ENCODE data around the gene TCF4. TPM values are rescaled to one million over a fixed set of nuclear protein-coding genes. Genes with fewer than 3 reads are reported as not detected.

TCF4 gene
- total and polyA plus RNA-seq, 4 donors = 4.3 to 15.3 (median 11.5) TPM

DNA sequence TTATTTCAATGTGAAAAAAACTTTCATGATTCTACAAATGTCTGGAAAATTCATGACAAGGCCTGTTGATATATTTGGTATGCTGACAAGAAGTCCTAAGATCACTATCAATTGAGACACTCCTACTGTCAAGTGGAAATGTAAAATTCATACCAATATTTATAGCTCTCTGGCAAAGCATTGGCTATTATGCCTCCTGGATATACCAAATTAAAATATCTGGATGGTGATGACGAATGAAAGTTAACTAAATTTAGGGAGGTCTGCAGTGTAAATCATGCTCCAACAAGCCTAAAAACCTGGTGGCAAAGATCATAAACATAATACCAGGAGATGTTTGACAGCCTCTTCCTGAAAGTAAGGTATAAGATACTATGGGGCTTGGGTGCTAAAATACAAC, 41.1 kb upstream of the TCF4 start (continued):
- TF ChIP-seq, protein P1, sequence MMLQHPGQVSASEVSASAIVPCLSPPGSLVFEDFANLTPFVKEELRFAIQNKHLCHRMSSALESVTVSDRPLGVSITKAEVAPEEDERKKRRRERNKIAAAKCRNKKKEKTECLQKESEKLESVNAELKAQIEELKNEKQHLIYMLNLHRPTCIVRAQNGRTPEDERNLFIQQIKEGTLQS (IDR thresholded peaks at IDR 0.05) = no peak
- TF ChIP-seq YY1 (IDR thresholded peaks at IDR 0.05) (no peak), TAF1 (conservative IDR thresholded peaks at IDR 0.05) (no peak)

DNA sequence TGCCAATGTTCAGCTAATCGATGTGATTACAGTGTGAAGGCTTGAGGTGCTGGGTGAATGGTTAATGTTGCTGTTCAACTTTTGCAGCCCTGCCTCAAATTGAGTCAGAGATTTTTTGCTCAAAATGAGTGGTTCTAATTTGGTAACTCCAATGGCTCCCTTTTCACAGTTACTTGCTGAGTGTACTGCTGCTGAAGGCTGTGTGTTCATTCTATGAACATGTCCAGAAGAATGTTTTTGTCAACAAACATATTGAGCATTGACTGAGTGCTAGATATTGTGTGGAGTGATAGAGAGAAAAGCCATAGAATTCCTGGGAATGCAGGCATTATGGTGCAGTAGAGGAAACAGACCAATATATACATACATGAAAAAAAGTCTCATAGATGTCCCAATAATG, 39.0 kb upstream of the TCF4 start:
- H3K36me3 ChIP-seq (ENCODE audit: control insufficient read depth in 4 of 4, insufficient read depth in 3 of 4, low read depth in 1 of 4, low read length in 3 of 4) = no peaks in the 10 kb centered on the region
- WGBS = 86% methylated on average over 1 of the region's 1 CpG
- TF ChIP-seq TAF1 (conservative IDR thresholded peaks at IDR 0.05) = no peak
- DNase-seq (ENCODE audit: low spot score) = no peak
- H3K9me3 ChIP-seq (ENCODE audit: control insufficient read depth in 4 of 4, low read length in 3 of 4) = no peaks in the 10 kb centered on the region
- no peaks in the 10 kb centered on the region for H3K27me3 ChIP-seq (ENCODE audit: control insufficient read depth in 4 of 4, insufficient read depth in 4 of 4, low read length in 3 of 4)
- H3K27ac ChIP-seq (ENCODE audit: low read depth in 1 of 2, low read length in 2 of 2) = no peak overlapping the region
- H3K4me3 ChIP-seq (ENCODE audit: low read depth in 1 of 3, low read length in 3 of 3) = no peak overlapping the region
- no peaks in the 10 kb centered on the region for H3K4me1 ChIP-seq (ENCODE audit: control insufficient read depth in 4 of 4, insufficient read depth in 4 of 4, low read length in 3 of 4)
- no peak overlapping the region for H3K9ac ChIP-seq (ENCODE audit: low read depth in 1 of 2, low read length in 2 of 2)

DNA sequence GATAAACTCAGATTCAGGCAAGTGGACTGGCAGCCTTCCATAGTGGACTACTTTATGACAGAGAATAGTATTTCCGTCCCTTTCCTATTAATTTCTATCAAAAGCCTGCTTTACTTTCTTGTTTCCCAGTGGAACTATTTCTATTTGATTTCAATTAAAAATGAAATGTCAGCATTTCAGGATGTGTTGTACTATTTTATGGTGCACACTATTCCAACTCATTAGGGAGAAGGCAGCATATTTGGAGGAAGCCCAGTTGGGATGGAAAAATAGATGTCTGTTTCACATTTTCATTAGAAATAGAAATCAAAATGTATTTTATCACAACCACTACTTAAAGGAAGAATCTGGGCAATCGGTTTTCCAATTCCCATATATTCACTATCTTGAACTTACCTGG, 37.9 kb upstream of the TCF4 start:
- Histone ChIP-seq H3K36me3 (ENCODE audit: control insufficient read depth in 4 of 4, insufficient read depth in 3 of 4, low read depth in 1 of 4, low read length in 3 of 4) (no peaks in the 10 kb centered on the region), H3K9ac (ENCODE audit: low read depth in 1 of 2, low read length in 2 of 2) (no peak overlapping the region), H3K27me3 (ENCODE audit: control insufficient read depth in 4 of 4, insufficient read depth in 4 of 4, low read length in 3 of 4) (no peaks in the 10 kb centered on the region), H3K4me1 (ENCODE audit: control insufficient read depth in 4 of 4, insufficient read depth in 4 of 4, low read length in 3 of 4) (no peaks in the 10 kb centered on the region), H3K27ac (ENCODE audit: low read depth in 1 of 2, low read length in 2 of 2) (no peak overlapping the region), H3K9me3 (ENCODE audit: control insufficient read depth in 4 of 4, low read length in 3 of 4) (no peaks in the 10 kb centered on the region), H3K4me3 (ENCODE audit: low read depth in 1 of 3, low read length in 3 of 3) (no peak overlapping the region)
- 79% methylated on average over 2 of the region's 2 CpGs for WGBS
- no peak for DNase-seq (ENCODE audit: low spot score)
- TF ChIP-seq FOXA1 (IDR thresholded peaks at IDR 0.05) = no peak
- TF ChIP-seq, protein P2, sequence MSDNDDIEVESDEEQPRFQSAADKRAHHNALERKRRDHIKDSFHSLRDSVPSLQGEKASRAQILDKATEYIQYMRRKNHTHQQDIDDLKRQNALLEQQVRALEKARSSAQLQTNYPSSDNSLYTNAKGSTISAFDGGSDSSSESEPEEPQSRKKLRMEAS (IDR thresholded peaks at IDR 0.05) = no peak
- no peak for TF ChIP-seq EGR1 (IDR thresholded peaks at IDR 0.05; ENCODE audit: low read depth in 2 of 2)
- TF ChIP-seq JUND (IDR thresholded peaks at IDR 0.05) = no peak

DNA sequence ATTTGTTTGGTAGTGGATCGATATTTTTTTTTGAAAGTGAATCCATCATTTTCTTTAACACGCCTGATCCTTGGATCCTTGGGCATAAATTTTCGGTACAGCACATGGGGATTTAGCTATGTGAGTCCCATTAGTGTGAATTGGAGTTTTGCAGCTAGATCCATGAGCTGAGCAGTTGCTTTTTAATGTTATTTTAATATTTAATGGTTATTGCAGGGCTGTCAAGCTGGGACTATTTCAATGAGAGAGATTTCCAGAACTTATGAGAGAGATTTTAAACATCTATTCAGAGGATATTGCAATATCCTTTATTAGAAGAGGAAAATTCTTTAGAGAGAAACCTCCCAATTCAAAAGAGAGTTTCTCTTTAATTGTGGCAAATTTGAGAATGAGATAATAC, 35.6 kb upstream of the TCF4 start:
- Histone ChIP-seq H3K4me3 (ENCODE audit: low read depth in 1 of 3, low read length in 3 of 3) (no peak overlapping the region), H3K27ac (ENCODE audit: low read depth in 1 of 2, low read length in 2 of 2) (no peak overlapping the region), H3K9me3 (ENCODE audit: control insufficient read depth in 4 of 4, low read length in 3 of 4) (peaks cover 0 to 1% (median 0%) of the 10 kb centered on the region in 4 donors), H3K9ac (ENCODE audit: low read depth in 1 of 2, low read length in 2 of 2) (no peak overlapping the region), H3K36me3 (ENCODE audit: control insufficient read depth in 4 of 4, insufficient read depth in 3 of 4, low read depth in 1 of 4, low read length in 3 of 4) (no peaks in the 10 kb centered on the region), H3K27me3 (ENCODE audit: control insufficient read depth in 4 of 4, insufficient read depth in 4 of 4, low read length in 3 of 4) (no peaks in the 10 kb centered on the region), H3K4me1 (ENCODE audit: control insufficient read depth in 4 of 4, insufficient read depth in 4 of 4, low read length in 3 of 4) (no peaks in the 10 kb centered on the region)
- DNase-seq (ENCODE audit: low spot score) = no peak
- 92% methylated on average over 3 of the region's 3 CpGs for WGBS
- TF ChIP-seq GABPA (IDR thresholded peaks at IDR 0.05 in 1 of 2, conservative IDR thresholded peaks at IDR 0.05 in 1 of 2) = no peak
- no peak for TF ChIP-seq HNF4G (IDR thresholded peaks at IDR 0.05)
- no peak for TF ChIP-seq JUND (IDR thresholded peaks at IDR 0.05)

DNA sequence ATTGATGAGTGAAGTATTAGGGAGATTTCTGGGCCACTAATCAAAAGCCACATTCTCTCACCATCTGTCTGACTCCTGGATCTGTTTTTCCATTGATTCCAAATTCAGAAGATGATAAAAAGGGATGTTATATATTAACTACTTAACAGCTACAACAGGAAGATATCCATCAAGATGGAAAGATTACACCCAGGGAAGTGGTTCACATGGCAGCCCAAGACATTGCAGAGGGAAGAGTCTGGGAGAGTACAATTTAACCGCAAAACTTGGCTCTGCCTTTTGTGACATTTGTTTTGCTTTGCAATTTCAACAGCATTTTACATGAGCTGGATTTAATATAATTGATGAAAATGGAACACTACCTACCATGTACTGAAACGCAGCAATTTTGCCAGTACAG, 22.5 kb upstream of the TCF4 start:
- DNase-seq (ENCODE audit: low spot score) = no peak
- no peaks in the 10 kb centered on the region for H3K27me3 ChIP-seq (ENCODE audit: control insufficient read depth in 4 of 4, insufficient read depth in 4 of 4, low read length in 3 of 4)
- H3K4me3 ChIP-seq (ENCODE audit: low read depth in 1 of 3, low read length in 3 of 3) = no peak overlapping the region
- no peaks in the 10 kb centered on the region for H3K36me3 ChIP-seq (ENCODE audit: control insufficient read depth in 4 of 4, insufficient read depth in 3 of 4, low read depth in 1 of 4, low read length in 3 of 4)
- H3K9me3 ChIP-seq (ENCODE audit: control insufficient read depth in 4 of 4, low read length in 3 of 4) = peaks cover 0 to 4% (median 0%) of the 10 kb centered on the region in 4 donors
- no peak for TF ChIP-seq GABPA (IDR thresholded peaks at IDR 0.05 in 1 of 2, conservative IDR thresholded peaks at IDR 0.05 in 1 of 2)
- TF ChIP-seq FOXA2 (IDR thresholded peaks at IDR 0.05) = no peak
- TF ChIP-seq, protein P3, sequence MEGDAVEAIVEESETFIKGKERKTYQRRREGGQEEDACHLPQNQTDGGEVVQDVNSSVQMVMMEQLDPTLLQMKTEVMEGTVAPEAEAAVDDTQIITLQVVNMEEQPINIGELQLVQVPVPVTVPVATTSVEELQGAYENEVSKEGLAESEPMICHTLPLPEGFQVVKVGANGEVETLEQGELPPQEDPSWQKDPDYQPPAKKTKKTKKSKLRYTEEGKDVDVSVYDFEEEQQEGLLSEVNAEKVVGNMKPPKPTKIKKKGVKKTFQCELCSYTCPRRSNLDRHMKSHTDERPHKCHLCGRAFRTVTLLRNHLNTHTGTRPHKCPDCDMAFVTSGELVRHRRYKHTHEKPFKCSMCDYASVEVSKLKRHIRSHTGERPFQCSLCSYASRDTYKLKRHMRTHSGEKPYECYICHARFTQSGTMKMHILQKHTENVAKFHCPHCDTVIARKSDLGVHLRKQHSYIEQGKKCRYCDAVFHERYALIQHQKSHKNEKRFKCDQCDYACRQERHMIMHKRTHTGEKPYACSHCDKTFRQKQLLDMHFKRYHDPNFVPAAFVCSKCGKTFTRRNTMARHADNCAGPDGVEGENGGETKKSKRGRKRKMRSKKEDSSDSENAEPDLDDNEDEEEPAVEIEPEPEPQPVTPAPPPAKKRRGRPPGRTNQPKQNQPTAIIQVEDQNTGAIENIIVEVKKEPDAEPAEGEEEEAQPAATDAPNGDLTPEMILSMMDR (IDR thresholded peaks at IDR 0.05; ENCODE audit: low read depth, low read length, missing input control) = no peak
- no peak for TF ChIP-seq JUND (IDR thresholded peaks at IDR 0.05)
- TF ChIP-seq, protein P2 (IDR thresholded peaks at IDR 0.05) = no peak
- TF ChIP-seq, protein P4, sequence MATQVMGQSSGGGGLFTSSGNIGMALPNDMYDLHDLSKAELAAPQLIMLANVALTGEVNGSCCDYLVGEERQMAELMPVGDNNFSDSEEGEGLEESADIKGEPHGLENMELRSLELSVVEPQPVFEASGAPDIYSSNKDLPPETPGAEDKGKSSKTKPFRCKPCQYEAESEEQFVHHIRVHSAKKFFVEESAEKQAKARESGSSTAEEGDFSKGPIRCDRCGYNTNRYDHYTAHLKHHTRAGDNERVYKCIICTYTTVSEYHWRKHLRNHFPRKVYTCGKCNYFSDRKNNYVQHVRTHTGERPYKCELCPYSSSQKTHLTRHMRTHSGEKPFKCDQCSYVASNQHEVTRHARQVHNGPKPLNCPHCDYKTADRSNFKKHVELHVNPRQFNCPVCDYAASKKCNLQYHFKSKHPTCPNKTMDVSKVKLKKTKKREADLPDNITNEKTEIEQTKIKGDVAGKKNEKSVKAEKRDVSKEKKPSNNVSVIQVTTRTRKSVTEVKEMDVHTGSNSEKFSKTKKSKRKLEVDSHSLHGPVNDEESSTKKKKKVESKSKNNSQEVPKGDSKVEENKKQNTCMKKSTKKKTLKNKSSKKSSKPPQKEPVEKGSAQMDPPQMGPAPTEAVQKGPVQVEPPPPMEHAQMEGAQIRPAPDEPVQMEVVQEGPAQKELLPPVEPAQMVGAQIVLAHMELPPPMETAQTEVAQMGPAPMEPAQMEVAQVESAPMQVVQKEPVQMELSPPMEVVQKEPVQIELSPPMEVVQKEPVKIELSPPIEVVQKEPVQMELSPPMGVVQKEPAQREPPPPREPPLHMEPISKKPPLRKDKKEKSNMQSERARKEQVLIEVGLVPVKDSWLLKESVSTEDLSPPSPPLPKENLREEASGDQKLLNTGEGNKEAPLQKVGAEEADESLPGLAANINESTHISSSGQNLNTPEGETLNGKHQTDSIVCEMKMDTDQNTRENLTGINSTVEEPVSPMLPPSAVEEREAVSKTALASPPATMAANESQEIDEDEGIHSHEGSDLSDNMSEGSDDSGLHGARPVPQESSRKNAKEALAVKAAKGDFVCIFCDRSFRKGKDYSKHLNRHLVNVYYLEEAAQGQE (IDR thresholded peaks at IDR 0.05) = no peak
- no peak for TF ChIP-seq EGR1 (IDR thresholded peaks at IDR 0.05; ENCODE audit: low read depth in 2 of 2)
- no peak for TF ChIP-seq HNF4G (IDR thresholded peaks at IDR 0.05)
- TF ChIP-seq SP1 (IDR thresholded peaks at IDR 0.05) = no peak
- no peak for TF ChIP-seq HNF4A (conservative IDR thresholded peaks at IDR 0.05)
- 90% methylated on average over 2 of the region's 2 CpGs for whole genome bisulfite sequencing
- H3K27ac ChIP-seq (ENCODE audit: low read depth in 1 of 2, low read length in 2 of 2) = no peak overlapping the region
- no peak overlapping the region for H3K9ac ChIP-seq (ENCODE audit: low read depth in 1 of 2, low read length in 2 of 2)
- H3K4me1 ChIP-seq (ENCODE audit: control insufficient read depth in 4 of 4, insufficient read depth in 4 of 4, low read length in 3 of 4) = no peaks in the 10 kb centered on the region
